OCI-LY1 (cell line): ENCODE results near the gene BMP8A.

ENCODE experiments used
- H2AFZ ChIP-seq: fragments of 200-600 bp; sonication (generic), shearing (Covaris generic); 2 replicates; pipeline ENCODE4 v1.6.0; 2014; ENCODE audit warnings: antibody characterized with exemption, mild to moderate bottlenecking, low read length
- H3F3A ChIP-seq: fragments of 200-600 bp; sonication (generic), shearing (Covaris generic); 2 replicates; pipeline ENCODE4 v1.6.0; 2014; ENCODE audit warnings: mild to moderate bottlenecking, antibody characterized with exemption, low read length, moderate library complexity; ENCODE audit not compliant: insufficient read depth
- H3K27ac ChIP-seq: fragments of 200-600 bp; sonication (generic); 2 replicates; pipeline ENCODE4 v1.5.1; 2014; ENCODE audit warnings: low read length, mixed run types, mild to moderate bottlenecking, low read depth; ENCODE audit not compliant: poor library complexity, severe bottlenecking
- H3K27me3 ChIP-seq: fragments of 200-600 bp; sonication (generic); 2 replicates; pipeline ENCODE4 v1.6.0; 2014; ENCODE audit warnings: antibody characterized with exemption, mild to moderate bottlenecking, low read length, moderate library complexity; ENCODE audit not compliant: insufficient read depth
- H3K36me3 ChIP-seq: fragments of 200-600 bp; sonication (generic); 2 replicates; pipeline ENCODE4 v1.6.1; 2014; ENCODE audit warnings: mild to moderate bottlenecking, antibody characterized with exemption, low read length, moderate library complexity, mixed read lengths; ENCODE audit not compliant: insufficient read depth
- H3K4me1 ChIP-seq: fragments of 200-600 bp; sonication (generic); 2 replicates; pipeline ENCODE4 v1.5.1; 2014; ENCODE audit warnings: mild to moderate bottlenecking, low read length, moderate library complexity; ENCODE audit not compliant: insufficient read depth, severe bottlenecking
- H3K4me2 ChIP-seq: fragments of 200-600 bp; sonication (generic), shearing (Covaris generic); 2 replicates; pipeline ENCODE4 v1.6.1; 2014; ENCODE audit warnings: low read length
- H3K4me3 ChIP-seq: fragments of 200-600 bp; sonication (generic); 2 replicates; pipeline ENCODE4 v1.5.1; 2014; ENCODE audit warnings: low read length, low read depth, mild to moderate bottlenecking, mixed read lengths; ENCODE audit not compliant: poor library complexity, severe bottlenecking
- H3K79me2 ChIP-seq: fragments of 200-600 bp; shearing (Covaris generic); 2 replicates; pipeline ENCODE4 v1.6.1; 2016; ENCODE audit warnings: mixed run types, low read length, mixed read lengths; ENCODE audit not compliant: insufficient read depth
- H3K9ac ChIP-seq: fragments of 200-600 bp; sonication (generic), shearing (Covaris generic); 2 replicates; pipeline ENCODE4 v1.6.1; 2014; ENCODE audit warnings: mild to moderate bottlenecking, low read length, mixed read lengths
- H3K9me2 ChIP-seq: fragments of 200-600 bp; sonication (generic), shearing (Covaris generic); 2 replicates; pipeline ENCODE4 v1.6.1; 2014; ENCODE audit warnings: low read depth, mild to moderate bottlenecking, low read length, mixed read lengths
- H3K9me3 ChIP-seq: fragments of 200-600 bp; shearing (Covaris generic); 2 replicates; pipeline ENCODE4 v1.6.1; 2014; ENCODE audit warnings: low read length, mixed read lengths
- H4K20me1 ChIP-seq: fragments of 200-600 bp; sonication (generic), shearing (Covaris generic); 2 replicates; pipeline ENCODE4 v1.6.0; 2016; ENCODE audit warnings: mild to moderate bottlenecking, low read length; ENCODE audit not compliant: insufficient read depth
- CTCF ChIP-seq: fragments of 200-600 bp; sonication (generic), shearing (Covaris generic); IDR thresholded peaks from 2 replicates; pipeline ENCODE4 v1.5.1; 2017; ENCODE audit warnings: mild to moderate bottlenecking, antibody characterized with exemption, low read length, moderate library complexity, mixed read lengths
- EZH2 ChIP-seq: fragments of 200-600 bp; sonication (generic), shearing (Covaris generic); IDR thresholded peaks from 2 replicates; pipeline ENCODE4 v1.8.0; 2017; ENCODE audit warnings: borderline replicate concordance, mixed run types, mild to moderate bottlenecking, antibody characterized with exemption, low read length, moderate library complexity, mixed read lengths

BMP8A gene

GRCh38 chr1:39573736-39574624, 82.5 kb downstream of the BMP8A start:
- H3K4me1 ChIP-seq, result peaks cover 26% of the 10 kb centered on the region
- H3K36me3 ChIP-seq, result peaks cover 66% of the 10 kb centered on the region
- TF ChIP-seq EZH2, result no peak
- TF ChIP-seq CTCF, result no peak
- H3K79me2 ChIP-seq, result peaks cover 43% of the 10 kb centered on the region
- no peaks in the 10 kb centered on the region for H4K20me1 ChIP-seq
- H3K9me2 ChIP-seq, result no peaks in the 10 kb centered on the region
- H3K27ac ChIP-seq, result no peak overlapping the region
- peak overlapping the region; percentile 80 for H3K9ac ChIP-seq
- H3F3A ChIP-seq, result no peaks in the 10 kb centered on the region
- peak overlapping the region; percentile 85 for H3K4me3 ChIP-seq
- no peaks in the 10 kb centered on the region for H3K27me3 ChIP-seq
- H3K4me2 ChIP-seq, result peak overlapping the region; percentile 88
- no peak overlapping the region for H2AFZ ChIP-seq
- H3K9me3 ChIP-seq, result no peaks in the 10 kb centered on the region

- peak overlapping the region; percentile 88 for H3K4me2 ChIP-seq
- no peaks in the 10 kb centered on the region for H3K27me3 ChIP-seq
- TF ChIP-seq CTCF, result no peak
- TF ChIP-seq EZH2, result no peak
- peak overlapping the region; percentile 85 for H3K4me3 ChIP-seq
- H4K20me1 ChIP-seq, result no peaks in the 10 kb centered on the region
- H3K9me2 ChIP-seq, result no peaks in the 10 kb centered on the region
- H2AFZ ChIP-seq, result no peak overlapping the region
- no peak overlapping the region for H3K27ac ChIP-seq
- peaks cover 43% of the 10 kb centered on the region for H3K79me2 ChIP-seq
- H3K36me3 ChIP-seq, result peaks cover 59% of the 10 kb centered on the region
- no peaks in the 10 kb centered on the region for H3K9me3 ChIP-seq
- no peaks in the 10 kb centered on the region for H3F3A ChIP-seq
- H3K9ac ChIP-seq, result peak overlapping the region; percentile 80
- H3K4me1 ChIP-seq, result peaks cover 26% of the 10 kb centered on the region
These were observed 83.2 kb downstream of the BMP8A start for GRCh38 chr1:39574646-39575045.
